Esophagus muscularis mucosa (tissue), 4 donors: ENCODE measurements around the gene EFHC2. TPM values are rescaled to one million over a fixed set of nuclear protein-coding genes. Genes with fewer than 3 reads are reported as not detected.

Source experiments
- DNase-seq: peaks from one replicate; pipeline ENCODE4 v3.0.0-alpha.2; 2017; ENCODE audit errors: extremely low spot score
- H3K27ac ChIP-seq, 4 donors: fragments of 200-600 bp; sonication (generic); replicated peaks in 1 of 4; 1 replicate in 3 of 4; 2 replicates in 1 of 4; pipeline ENCODE4 v1.5.1; 2016 to 2019; ENCODE audit warnings: mild to moderate bottlenecking in 1 of 4
- H3K27me3 ChIP-seq, 4 donors: fragments of 200-600 bp; sonication (generic); one replicate each; pipeline versions ENCODE4 v1.5.1 to v1.6.0; 2016 to 2019
- H3K36me3 ChIP-seq, 4 donors: fragments of 200-600 bp; sonication (generic); one replicate each; pipeline ENCODE4 v1.5.1; 2016 to 2019
- H3K4me1 ChIP-seq, 4 donors: fragments of 200-600 bp; sonication (generic); one replicate each; pipeline ENCODE4 v1.5.1; 2016 to 2019
- H3K4me3 ChIP-seq, 4 donors: fragments of 200-600 bp; sonication (generic); 1 replicate in 2 of 4; 2 replicates in 2 of 4; pipeline ENCODE4 v1.5.1; 2016 to 2019; ENCODE audit warnings: mild to moderate bottlenecking in 4 of 4, moderate library complexity in 1 of 4
- H3K9me3 ChIP-seq, 4 donors: fragments of 200-600 bp; sonication (generic); 1 replicate in 3 of 4; 2 replicates in 1 of 4; pipeline ENCODE4 v1.5.1; 2016 to 2019
- CTCF ChIP-seq, 3 experiments: fragments of 200-600 bp in 2 of 3; fragments of 450-650 bp in 1 of 3; sonication (generic) in 2 of 3; IDR thresholded peaks; one replicate each; pipeline ENCODE4 v1.5.1; 2017 to 2019; ENCODE audit warnings: antibody characterized with exemption in 3 of 3, mild to moderate bottlenecking in 2 of 3, moderate library complexity in 1 of 3
- EP300 ChIP-seq: sonication (generic); formaldehyde crosslinking; IDR thresholded peaks from one replicate; pipeline ENCODE4 v1.6.1; 2017; ENCODE audit warnings: antibody characterized with exemption
- POLR2A ChIP-seq: fragments of 450-650 bp; IDR thresholded peaks from one replicate; pipeline ENCODE4 v1.6.1; 2017; ENCODE audit warnings: antibody characterized with exemption, moderate library complexity, mild to moderate bottlenecking, low read depth
- POLR2AphosphoS5 ChIP-seq, 2 donors: sonication (generic); formaldehyde crosslinking; IDR thresholded peaks; one replicate each; pipeline ENCODE4 v1.6.1; 2017; ENCODE audit warnings: antibody characterized with exemption in 2 of 2
- WGBS: methylation state at CpG from one replicate; pipeline ENCODE4 v1.1.5; 2018; 5-methylcytosine and 5-hydroxymethylcytosine counted together
- intact Hi-C: fragments of 100-400 bp; cut with DNase I; formaldehyde crosslinking; loops from one replicate; pipeline ENCODE4 v1.15.1; 2023
- total RNA-seq, 4 donors: library from RNA; depleted of rRNA; stranded (reverse); fragments of >200 nt; gene quantifications; one replicate each; pipeline versions ENCODE4 v1.1.0 to v1.2.1, GENCODE V29; 2016

The EFHC2 gene
- total RNA-seq, 4 donors from 2014 or later, result 2.6 to 4.6 (median 3.1) TPM

- intact Hi-C loops, result no loop called here
- TF ChIP-seq POLR2A (no peak), CTCF (IDR thresholded peaks at IDR 0.05) (no peak), POLR2AphosphoS5 (IDR thresholded peaks at IDR 0.05) (no peak), EP300 (no peak)
- no peaks in the 10 kb centered on the region for H3K9me3 ChIP-seq
- H3K27me3 ChIP-seq, result no peaks in the 10 kb centered on the region
- no peak for DNase-seq
- H3K4me3 ChIP-seq, result no peak overlapping the region
- no peak overlapping the region for H3K27ac ChIP-seq
- no peaks in the 10 kb centered on the region for H3K4me1 ChIP-seq
- H3K36me3 ChIP-seq, result no peaks in the 10 kb centered on the region
- 73% methylated on average over 5 of the region's 5 CpGs for WGBS
Measured at GRCh38 chrX:44306356-44306755, 37.1 kb downstream of the EFHC2 start.

- H3K4me3 ChIP-seq, result no peak overlapping the region
- 82% methylated on average over 4 of the region's 4 CpGs for WGBS
- TF ChIP-seq EP300, result no peak
- TF ChIP-seq POLR2A, result no peak
- no peak for TF ChIP-seq POLR2AphosphoS5 (IDR thresholded peaks at IDR 0.05)
- no peak for TF ChIP-seq CTCF (IDR thresholded peaks at IDR 0.05)
- no peak overlapping the region for H3K27ac ChIP-seq
- no peak for DNase-seq
- no peaks in the 10 kb centered on the region for H3K27me3 ChIP-seq
- no peaks in the 10 kb centered on the region for H3K4me1 ChIP-seq
- H3K9me3 ChIP-seq, result no peaks in the 10 kb centered on the region
- intact Hi-C loops, result no loop called here
- no peaks in the 10 kb centered on the region for H3K36me3 ChIP-seq
Measured at GRCh38 chrX:44305921-44306320, 37.6 kb downstream of the EFHC2 start.

GRCh38 chrX:44303119-44303518, 40.4 kb downstream of the EFHC2 start:
- intact Hi-C loops, result no loop called here
- H3K27ac ChIP-seq, result no peak overlapping the region
- no peak for DNase-seq
- no peak overlapping the region for H3K4me3 ChIP-seq
- TF ChIP-seq POLR2AphosphoS5 (IDR thresholded peaks at IDR 0.05), result no peak
- TF ChIP-seq EP300, result no peak
- no peak for TF ChIP-seq CTCF (IDR thresholded peaks at IDR 0.05)
- TF ChIP-seq POLR2A, result no peak
- 90% methylated on average over 2 of the region's 2 CpGs for WGBS
- H3K4me1 ChIP-seq, result no peaks in the 10 kb centered on the region
- no peaks in the 10 kb centered on the region for H3K27me3 ChIP-seq
- no peaks in the 10 kb centered on the region for H3K9me3 ChIP-seq
- no peaks in the 10 kb centered on the region for H3K36me3 ChIP-seq

- intact Hi-C loops, result no loop called here
- H3K27ac ChIP-seq, result no peak overlapping the region
- H3K4me1 ChIP-seq, result no peaks in the 10 kb centered on the region
- no peaks in the 10 kb centered on the region for H3K9me3 ChIP-seq
- no peak for DNase-seq
- TF ChIP-seq POLR2AphosphoS5 (IDR thresholded peaks at IDR 0.05) (no peak), CTCF (IDR thresholded peaks at IDR 0.05) (no peak), EP300 (no peak), POLR2A (no peak)
- H3K4me3 ChIP-seq, result no peak overlapping the region
- 61% methylated on average over 4 of the region's 4 CpGs for WGBS
- no peaks in the 10 kb centered on the region for H3K27me3 ChIP-seq
- H3K36me3 ChIP-seq, result no peaks in the 10 kb centered on the region
Measured at GRCh38 chrX:44299177-44299576, 44.3 kb downstream of the EFHC2 start.

GRCh38 chrX:44291468-44292092, 51.9 kb downstream of the EFHC2 start:
- 76% methylated on average over 2 of the region's 2 CpGs for WGBS
- no peaks in the 10 kb centered on the region for H3K36me3 ChIP-seq
- no peak overlapping the region for H3K27ac ChIP-seq
- no peaks in the 10 kb centered on the region for H3K27me3 ChIP-seq
- DNase-seq, result no peak
- intact Hi-C loops, result no loop called here
- H3K9me3 ChIP-seq, result no peaks in the 10 kb centered on the region
- no peaks in the 10 kb centered on the region for H3K4me1 ChIP-seq
- H3K4me3 ChIP-seq, result no peak overlapping the region
- TF ChIP-seq CTCF (IDR thresholded peaks at IDR 0.05) (no peak), POLR2A (no peak), POLR2AphosphoS5 (IDR thresholded peaks at IDR 0.05) (no peak), EP300 (no peak)
